T-helper 9 cell (primary cell): ENCODE data around the gene LAP3.
A peak's percentile ranks its signal among the peaks of the same experiment; 100 is the strongest.
"Not testable (repeated sequence)": the region's sequence is repeated elsewhere in the genome, so short reads cannot be mapped to it uniquely, and the experiment has no call there.

Experiments
- DNase-seq: peaks from one replicate; pipeline ENCODE4 v3.0.0-alpha.2; 2020
- total RNA-seq, 2 donors: gene quantifications; one replicate each; lab custom pipeline; 2026; lab: John Stamatoyannopoulos, UW

Gene LAP3
- 48.3 to 59.1 reads per million in 2 donors for total RNA-seq

GRCh38 chr4:17576932-17577664, at the start of gene LAP3:
LAP3 (plus strand) TSS chr4:17577198; CDS start chr4:17577466, 268 bp downstream.
- DNase-seq = peak; percentile 100

DNA sequence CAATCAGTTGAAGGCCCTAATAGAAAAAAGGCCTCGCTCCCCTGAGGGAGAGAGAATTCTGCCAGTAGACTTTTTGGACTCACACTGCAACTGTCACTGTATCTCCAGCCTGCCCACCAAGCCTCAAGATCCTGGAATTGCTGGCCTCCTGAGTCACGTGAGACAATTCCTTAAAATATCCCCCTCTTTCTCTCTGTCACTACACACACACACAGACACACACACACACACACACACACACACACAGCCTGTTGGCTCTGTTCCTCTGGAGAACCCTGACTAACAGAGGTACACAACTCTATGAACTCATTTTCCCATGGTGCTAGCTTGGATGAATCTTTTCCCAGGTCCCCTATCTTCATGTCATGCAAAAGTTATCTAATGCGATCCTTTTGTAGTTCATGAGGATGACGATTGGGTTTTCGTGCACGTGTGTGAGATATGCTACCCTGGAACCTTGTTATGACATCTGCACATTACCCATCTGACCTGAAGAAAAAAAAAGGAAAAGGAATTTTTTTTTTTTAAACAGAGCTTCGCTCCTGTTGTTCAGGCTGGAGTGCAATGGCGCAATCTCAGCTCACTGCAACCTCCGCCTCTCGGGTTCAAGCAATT, 48.3 kb upstream of the LAP3 start:
- DNase-seq = no peak

DNA sequence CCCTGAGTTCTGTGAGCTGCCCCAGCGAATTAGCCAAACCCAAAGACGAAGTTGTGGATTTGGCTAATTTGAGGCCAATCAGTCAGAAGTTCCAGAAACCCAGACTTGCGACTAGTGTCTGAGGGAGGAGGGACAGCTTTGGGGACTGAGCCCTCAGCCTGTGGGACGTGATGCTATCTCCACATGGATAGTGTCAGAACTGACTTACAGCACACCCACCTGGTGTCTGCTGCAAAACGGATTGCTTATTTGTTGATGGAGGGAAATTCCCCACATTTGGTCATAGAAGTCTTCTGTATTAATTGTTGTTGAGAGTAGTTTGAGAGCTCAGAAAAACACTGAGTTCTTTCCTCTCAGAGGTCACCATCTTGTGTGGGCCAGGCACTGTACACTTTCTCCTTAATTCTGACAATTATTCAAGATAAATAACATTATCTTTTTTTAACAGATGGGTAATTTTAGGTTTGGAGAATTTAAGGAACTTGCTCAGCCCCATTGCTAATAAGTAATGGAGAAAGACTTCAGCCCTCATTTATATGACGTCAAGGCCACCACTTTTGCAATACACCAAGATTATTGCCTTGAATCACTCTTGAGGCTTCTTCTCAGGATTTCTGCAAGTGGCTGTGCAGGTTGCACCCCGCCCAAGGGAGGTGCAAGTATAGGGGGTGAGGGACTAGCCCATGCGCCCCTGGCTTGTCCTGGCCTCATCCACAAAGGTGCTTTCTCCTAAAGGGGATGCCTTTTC, 45.3 kb upstream of the LAP3 start:
- DNase-seq = no peak

GRCh38 chr4:17534705-17535104, 42.3 kb upstream of the LAP3 start:
- no peak for DNase-seq

GRCh38 chr4:17535242-17535641, 41.8 kb upstream of the LAP3 start:
- no peak for DNase-seq

DNA sequence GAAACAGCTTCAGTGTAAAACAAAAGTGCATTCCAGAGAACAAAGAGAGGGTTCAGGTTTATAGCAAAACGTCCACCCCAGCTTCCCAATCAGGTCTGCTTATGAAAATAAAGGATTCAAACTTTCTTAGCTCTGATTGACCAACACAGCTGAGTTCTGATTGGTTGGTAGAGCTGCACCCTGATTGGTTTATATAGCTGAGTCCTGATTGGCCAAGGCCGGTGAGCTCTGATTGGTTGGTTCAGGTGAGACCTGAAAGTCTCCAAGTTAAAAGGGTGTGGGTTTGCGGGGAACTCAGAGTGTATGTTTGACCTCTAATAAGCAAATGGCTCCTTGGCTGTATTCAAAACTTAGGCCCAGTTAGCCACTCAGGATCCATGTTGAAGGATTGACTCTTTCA, 41.1 kb upstream of the LAP3 start:
- DNase-seq = no peak

GRCh38 chr4:17537060-17537459, 39.9 kb upstream of the LAP3 start:
- DNase-seq = not testable (repeated sequence)

DNA sequence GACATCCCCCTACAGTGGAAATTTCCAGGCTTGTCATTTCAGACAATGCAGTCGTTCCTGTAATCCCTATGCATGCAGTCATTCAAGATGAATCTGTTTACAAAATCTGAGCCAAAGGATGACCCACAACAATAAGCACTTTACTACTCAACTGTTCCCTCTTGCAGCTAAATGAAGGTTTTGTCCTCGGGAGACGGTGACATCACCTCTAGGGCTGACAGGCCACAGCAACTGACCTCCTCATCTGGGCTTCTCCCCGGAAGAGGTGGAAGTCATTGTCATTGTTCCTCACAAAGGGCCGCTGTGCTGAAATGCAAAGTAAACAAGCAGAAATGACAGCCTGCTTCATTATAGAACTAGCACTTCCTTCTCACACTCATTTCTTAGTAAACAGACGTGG, 32.8 kb upstream of the LAP3 start:
- no peak for DNase-seq

DNA sequence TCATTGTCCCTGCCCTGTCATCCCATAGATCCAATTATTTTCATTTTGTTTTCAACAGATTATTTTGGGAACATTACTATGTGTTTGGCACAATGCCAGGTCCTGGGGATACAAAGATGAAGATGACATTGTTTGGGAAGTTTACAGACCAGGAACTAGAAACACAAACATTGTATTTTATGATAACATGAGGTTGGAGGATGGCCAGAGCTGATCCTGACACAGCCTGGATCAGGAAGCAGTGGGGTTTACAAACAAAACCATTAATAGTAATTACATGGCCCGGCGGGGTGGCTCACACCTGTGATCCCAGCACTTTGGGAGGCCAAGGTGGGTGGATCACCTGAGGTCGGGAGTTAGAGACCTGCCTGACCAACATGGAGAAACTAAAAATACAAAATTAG, 32.2 kb upstream of the LAP3 start:
- DNase-seq = no peak

DNA sequence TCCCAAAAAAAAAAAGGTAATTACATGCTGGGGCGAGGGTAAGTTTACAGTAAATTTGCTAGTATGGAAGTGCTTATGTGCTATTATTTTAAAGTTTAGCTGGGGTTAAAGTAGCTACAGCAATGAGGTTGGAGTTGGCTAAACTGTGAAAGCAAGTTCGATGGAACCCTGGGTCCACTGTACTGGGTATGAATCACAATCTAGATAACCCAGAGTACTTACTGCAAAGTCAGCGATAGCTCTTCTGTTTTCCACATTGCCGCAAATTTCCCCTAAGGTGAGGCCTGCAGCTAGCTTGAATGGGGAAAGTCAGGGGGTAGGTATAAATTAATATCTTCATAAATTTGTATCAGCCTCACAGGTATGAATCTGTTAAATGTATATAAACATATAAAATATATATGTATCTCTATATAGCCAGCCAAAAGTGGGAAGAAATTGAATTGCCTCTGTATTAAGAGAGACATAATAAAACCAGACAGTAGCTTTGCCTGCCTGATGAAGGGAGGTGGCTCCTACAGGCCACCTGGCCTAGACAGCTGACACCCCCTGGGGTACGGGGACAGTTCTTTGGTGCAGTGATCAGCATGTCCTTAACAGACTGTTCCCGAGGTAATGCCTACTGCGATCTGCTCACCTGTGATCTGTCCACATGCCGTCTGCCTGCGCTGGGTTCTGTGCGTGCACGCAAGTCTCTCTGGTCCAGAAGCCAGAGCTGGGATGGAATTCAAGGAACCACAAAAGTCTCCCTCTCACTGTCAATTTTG, 31.4 kb upstream of the LAP3 start:
- no peak for DNase-seq

DNA sequence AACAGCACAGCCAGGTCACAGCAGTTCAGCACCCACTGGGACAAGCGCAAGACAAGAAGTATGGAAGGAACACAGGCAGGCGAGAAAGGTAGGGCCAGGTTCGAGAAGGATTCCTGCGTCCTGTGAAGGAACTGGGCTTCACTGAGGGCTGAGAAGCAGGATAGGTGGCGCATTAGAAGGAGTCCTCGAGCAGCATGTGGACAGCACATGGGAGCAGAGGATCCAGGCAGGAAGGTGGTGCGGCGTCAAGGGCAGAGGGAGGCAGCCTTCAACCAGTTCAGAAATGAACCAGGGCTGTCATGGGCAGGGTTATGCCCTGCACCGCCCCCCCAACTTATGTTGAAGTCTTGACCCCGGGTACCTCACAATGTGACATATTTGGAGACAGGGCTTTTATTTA, 30.8 kb upstream of the LAP3 start:
- DNase-seq = no peak

GRCh38 chr4:17546678-17547077, 30.3 kb upstream of the LAP3 start:
- DNase-seq = no peak

DNA sequence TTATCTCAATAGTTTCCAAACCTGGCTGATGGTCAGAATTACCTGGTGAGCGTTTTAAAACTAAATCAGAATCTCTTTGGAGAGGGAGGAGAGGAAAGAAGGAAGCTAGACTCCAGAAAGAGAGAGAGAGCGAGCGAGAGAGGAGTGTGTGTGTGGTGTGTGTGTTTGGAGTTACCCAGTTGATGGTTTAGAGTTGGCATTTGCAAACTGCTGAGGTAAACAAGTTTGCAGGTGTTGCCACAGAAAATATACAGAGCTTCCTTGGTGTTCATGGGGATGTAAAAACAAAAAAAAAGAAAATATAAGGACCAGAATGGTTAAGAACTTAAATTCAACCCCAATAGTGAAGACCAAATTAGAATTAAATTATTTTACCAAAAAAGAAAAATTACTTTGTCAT, 26.4 kb upstream of the LAP3 start:
- DNase-seq = no peak

GRCh38 chr4:17552427-17552826, 24.6 kb upstream of the LAP3 start:
- DNase-seq = no peak

GRCh38 chr4:17554568-17554967, 22.4 kb upstream of the LAP3 start:
- DNase-seq = no peak

GRCh38 chr4:17556498-17556897, 20.5 kb upstream of the LAP3 start:
- DNase-seq = no peak

DNA sequence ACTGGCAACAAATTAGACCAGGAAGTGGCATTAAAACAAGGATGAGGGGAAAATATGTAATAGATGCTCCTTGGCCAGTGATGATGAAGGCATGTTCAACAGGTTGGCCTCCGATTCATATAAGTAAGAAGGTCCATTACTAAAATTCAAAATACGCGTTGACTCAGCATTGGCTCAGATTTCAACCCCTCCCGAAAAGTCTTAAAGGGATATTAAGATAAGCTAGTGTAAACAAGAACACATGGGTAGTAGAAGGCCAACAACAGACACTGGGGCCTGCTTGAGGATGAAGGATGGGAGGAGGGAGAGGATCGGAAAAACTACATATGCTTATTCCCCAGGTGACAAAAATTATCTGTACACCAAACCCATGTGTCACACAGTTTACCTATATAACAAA, 19.1 kb upstream of the LAP3 start:
- no peak for DNase-seq

DNA sequence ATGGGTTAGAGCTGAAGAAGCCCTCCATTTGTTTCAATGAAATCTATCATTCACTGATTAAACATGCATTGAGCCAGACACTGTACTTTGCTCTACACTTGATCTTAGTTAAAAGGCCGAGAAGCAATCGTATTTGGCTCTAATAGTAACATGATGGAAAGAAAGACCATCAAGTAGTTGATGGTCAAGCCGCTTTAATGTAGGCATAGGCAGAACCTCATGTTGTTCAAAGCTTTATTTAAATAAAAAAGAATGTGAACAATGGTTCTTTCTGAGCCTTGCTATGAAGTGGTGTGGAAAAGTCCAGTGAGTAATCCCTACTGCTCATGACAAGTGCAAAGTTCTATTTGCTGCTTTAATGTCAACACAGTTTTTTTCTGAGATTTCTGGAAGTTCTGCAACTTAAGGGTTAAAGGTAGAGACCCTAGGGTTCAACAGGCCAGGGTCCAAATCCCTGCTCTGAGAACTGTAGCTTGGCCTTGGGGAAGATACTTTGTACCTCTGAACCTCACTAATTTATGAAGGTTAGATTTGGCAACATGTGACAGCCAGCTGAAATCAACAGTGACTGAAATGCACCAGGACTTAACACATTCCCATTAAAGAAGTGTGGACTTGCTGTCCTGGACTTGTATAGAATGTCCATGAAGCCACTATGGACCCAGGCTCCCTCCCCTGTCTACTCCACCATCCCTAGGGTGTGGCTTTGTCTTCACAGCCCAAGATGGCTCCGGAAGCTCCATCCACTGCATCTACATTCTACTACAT, 17.9 kb upstream of the LAP3 start:
- DNase-seq = no peak

DNA sequence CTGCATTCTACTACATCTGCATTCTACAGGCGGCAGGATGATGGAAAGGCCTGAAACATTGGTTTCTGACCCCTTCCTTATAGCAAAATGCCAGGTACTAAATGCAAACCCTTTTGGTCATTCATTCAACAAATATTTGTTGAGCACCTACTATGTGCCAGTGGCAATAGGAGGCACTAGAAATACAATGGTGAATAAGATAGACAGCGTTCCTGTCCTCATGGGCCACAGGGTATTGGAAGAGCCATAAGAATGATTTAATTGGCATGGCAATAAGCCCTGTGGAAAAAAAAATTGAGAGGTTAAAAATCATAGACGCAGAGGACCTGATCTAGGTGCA, 17.3 kb upstream of the LAP3 start:
- no peak for DNase-seq

DNA sequence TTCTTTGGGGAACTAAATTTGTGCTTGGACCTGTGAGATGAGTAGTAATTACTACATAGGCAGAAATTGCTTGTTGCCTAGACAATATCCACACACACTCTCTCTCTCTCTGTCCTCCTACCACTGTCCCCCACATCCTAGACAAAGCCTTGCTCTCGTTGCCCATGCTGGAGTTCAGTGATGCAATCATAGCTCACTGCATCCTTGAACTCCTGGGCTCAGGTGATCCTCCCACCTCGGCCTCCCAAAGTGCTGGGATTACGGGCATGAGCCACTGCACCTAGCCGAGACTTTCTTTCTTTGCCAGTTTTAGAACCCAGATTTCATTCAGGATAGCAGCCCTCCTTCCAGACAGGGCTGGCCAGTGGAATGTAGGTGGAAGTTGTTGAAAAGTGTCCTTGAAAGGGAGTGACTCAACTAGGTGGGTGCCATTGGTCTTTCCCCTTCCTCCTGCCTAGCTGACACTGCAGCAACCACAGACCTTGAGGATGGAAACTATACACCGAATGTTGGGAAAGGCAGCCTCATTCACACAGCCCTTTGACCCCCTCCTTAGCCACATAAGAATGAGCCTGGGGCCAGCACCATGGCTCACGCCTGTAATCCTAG, 16.8 kb upstream of the LAP3 start:
- DNase-seq = no peak

DNA sequence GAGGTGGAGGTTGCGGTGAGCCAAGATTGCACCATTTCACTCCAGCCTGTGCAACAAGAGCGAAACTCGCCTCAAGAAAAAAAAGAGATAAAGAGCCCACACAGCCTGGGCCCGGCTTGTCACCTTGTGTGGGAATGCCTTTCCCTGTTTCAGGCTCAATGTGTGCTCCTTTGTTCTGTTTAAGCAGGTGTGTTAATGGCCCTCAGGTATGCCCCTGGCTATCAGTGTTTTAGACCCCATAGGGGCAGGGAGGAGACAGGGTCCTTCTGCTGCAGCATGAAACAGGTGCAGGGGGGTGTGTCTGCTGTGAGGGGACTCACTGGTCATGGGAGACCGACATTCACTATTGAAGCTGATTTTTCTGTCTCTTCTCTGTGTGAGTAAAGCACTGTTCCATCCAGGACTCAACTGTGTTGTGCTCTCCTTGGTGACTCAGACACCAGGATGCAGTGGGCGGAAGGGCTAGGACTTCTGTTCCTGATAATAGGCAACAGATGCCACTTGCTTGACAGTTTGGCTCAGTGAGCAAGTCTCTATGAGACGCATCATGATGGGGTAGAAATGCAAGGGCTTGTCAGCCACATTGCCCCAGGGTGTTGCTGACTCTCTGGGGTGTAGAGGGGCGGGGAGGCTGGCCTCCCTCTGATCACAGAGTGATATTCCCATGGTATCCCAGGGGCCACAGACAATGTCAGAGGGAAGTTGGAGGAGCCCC, 15.6 kb upstream of the LAP3 start:
- DNase-seq = no peak
